IMR-90 (cell line): ENCODE results near the gene ST7. TPM values are rescaled to one million over a fixed set of nuclear protein-coding genes. Genes with fewer than 3 reads are reported as not detected.

ENCODE experiments used
- ATAC-seq: fragments of 200-7000 bp; cut with Tn5 transposase; 2 replicates; pipeline ENCODE4 v1.9.1; 2020; ENCODE audit warnings: low read depth, mild to moderate bottlenecking, moderate library complexity
- BruUV-seq: library from RNA; stranded (reverse); fragments of 400-500 nt; replicated peaks from 2 replicates; lab custom pipeline; 2021; lab: Mats Ljungman, UMichigan
- CTCF ChIA-PET: fragments of 300-600 bp; formaldehyde crosslinking; extraction: SDS; loops from one replicate; lab custom pipeline; 2021; ENCODE audit warnings: antibody characterized with exemption; lab: Yijun Ruan, JAX
- POLR2A ChIA-PET: fragments of 300-600 bp; sonication (Branson Sonifier 250); formaldehyde crosslinking; loops from one replicate; lab custom pipeline; 2022; ENCODE audit warnings: antibody characterized with exemption; ENCODE audit not compliant: unreplicated experiment; lab: Charles Lee
- DNase-seq: peaks from one replicate; pipeline ENCODE4 v3.0.0; 2013
- H2AFZ ChIP-seq: replicated peaks from 2 replicates; pipeline ENCODE3; 2013; ENCODE audit warnings: low read length, mild to moderate bottlenecking; ENCODE audit not compliant: poor library complexity
- H2AK5ac ChIP-seq: 2 replicates; pipeline ENCODE4 v1.6.1; 2013; ENCODE audit warnings: low read depth, low read length, inconsistent platforms
- H2AK9ac ChIP-seq: replicated peaks from 2 replicates; pipeline ENCODE3; 2013; ENCODE audit warnings: mild to moderate bottlenecking, low read depth, low read length, moderate library complexity; ENCODE audit not compliant: poor library complexity
- H2BK120ac ChIP-seq: 2 replicates; pipeline ENCODE4 v1.6.1; 2013; ENCODE audit warnings: low read depth, low read length, inconsistent platforms
- H2BK15ac ChIP-seq: 3 replicates; pipeline ENCODE4 v1.6.1; 2013; ENCODE audit warnings: low read depth, low read length, inconsistent platforms
- H2BK20ac ChIP-seq: 2 replicates; pipeline ENCODE4 v1.6.1; 2013; ENCODE audit warnings: low read depth, mild to moderate bottlenecking, inconsistent platforms, low read length, moderate library complexity
- H2BK5ac ChIP-seq: 2 replicates; pipeline ENCODE4 v1.6.1; 2013; ENCODE audit warnings: mild to moderate bottlenecking, low read depth, low read length, inconsistent platforms; ENCODE audit not compliant: poor library complexity, severe bottlenecking
- H3K14ac ChIP-seq: replicated peaks from 2 replicates; pipeline ENCODE4 v1.6.1; 2013; ENCODE audit warnings: low read depth, low read length, inconsistent platforms
- H3K18ac ChIP-seq: 2 replicates; pipeline ENCODE4 v1.6.1; 2013; ENCODE audit warnings: low read depth, low read length, control low read depth
- H3K23ac ChIP-seq: 2 replicates; pipeline ENCODE4 v1.6.1; 2013; ENCODE audit warnings: low read depth, low read length, inconsistent platforms
- H3K27ac ChIP-seq: 2 replicates; pipeline ENCODE4 v1.5.1; 2013; ENCODE audit warnings: mild to moderate bottlenecking, control low read depth, low read length; ENCODE audit not compliant: insufficient read depth
- H3K27me3 ChIP-seq: 2 replicates; pipeline ENCODE4 v1.6.1; 2013; ENCODE audit warnings: low read length; ENCODE audit not compliant: control insufficient read depth, insufficient read depth
- H3K36me3 ChIP-seq: 2 replicates; pipeline ENCODE4 v1.6.1; 2013; ENCODE audit warnings: low read length, mixed read lengths; ENCODE audit not compliant: control insufficient read depth, insufficient read depth
- H3K4ac ChIP-seq: 2 replicates; pipeline ENCODE4 v1.6.1; 2013; ENCODE audit warnings: low read depth, low read length, inconsistent platforms
- H3K4me1 ChIP-seq: 2 replicates; pipeline ENCODE4 v1.6.1; 2013; ENCODE audit warnings: low read length, mixed read lengths; ENCODE audit not compliant: control insufficient read depth, insufficient read depth
- H3K4me2 ChIP-seq: 2 replicates; pipeline ENCODE4 v1.6.1; 2013; ENCODE audit warnings: low read depth, mild to moderate bottlenecking, control low read depth, low read length, moderate library complexity
- H3K4me3 ChIP-seq: 2 replicates; pipeline ENCODE4 v1.5.1; 2013; ENCODE audit warnings: low read depth, mild to moderate bottlenecking, control low read depth, low read length, moderate library complexity; ENCODE audit not compliant: insufficient read depth
- H3K56ac ChIP-seq: 2 replicates; pipeline ENCODE4 v1.6.1; 2013; ENCODE audit warnings: low read length, inconsistent platforms; ENCODE audit not compliant: insufficient read depth; ENCODE audit errors: extremely low read depth
- H3K79me1 ChIP-seq, 2 experiments: 2 replicates each; pipeline ENCODE4 v1.6.1; 2013; ENCODE audit warnings: low read length in 2 of 2, inconsistent platforms in 1 of 2, low read depth in 1 of 2
- H3K9ac ChIP-seq: 2 replicates; pipeline ENCODE4 v1.6.1; 2013; ENCODE audit warnings: low read depth, low read length, control low read depth
- H3K9me1 ChIP-seq: 2 replicates; pipeline ENCODE4 v1.6.1; 2013; ENCODE audit warnings: low read length, inconsistent platforms; ENCODE audit not compliant: insufficient read depth
- H3K9me3 ChIP-seq: 2 replicates; pipeline ENCODE4 v1.6.1; 2013; ENCODE audit warnings: low read length; ENCODE audit not compliant: control insufficient read depth, insufficient read depth
- H4K20me1 ChIP-seq: 2 replicates; pipeline ENCODE4 v1.6.1; 2013; ENCODE audit warnings: low read length, inconsistent platforms; ENCODE audit not compliant: insufficient read depth
- H4K5ac ChIP-seq: 2 replicates; pipeline ENCODE4 v1.6.1; 2013; ENCODE audit warnings: mild to moderate bottlenecking, low read depth, low read length, control low read depth
- H4K8ac ChIP-seq, 2 experiments: 2 replicates each; pipeline ENCODE4 v1.6.1; 2013; ENCODE audit warnings: low read depth in 2 of 2, low read length in 2 of 2, control low read depth in 1 of 2, inconsistent platforms in 1 of 2
- H4K91ac ChIP-seq: 2 replicates; pipeline ENCODE4 v1.6.1; 2013; ENCODE audit warnings: low read depth, low read length, inconsistent platforms; ENCODE audit not compliant: insufficient read depth
- MAZ ChIP-seq: IDR thresholded peaks from 2 replicates; pipeline ENCODE4 v1.6.1; 2012; ENCODE audit warnings: low read depth, mild to moderate bottlenecking, low read length, improper control_type of control experiment, moderate library complexity, borderline replicate concordance
- POLR2A ChIP-seq: IDR thresholded peaks from 2 replicates; pipeline ENCODE4 v1.6.1; 2012; ENCODE audit warnings: mild to moderate bottlenecking, low read depth, low read length
- WGBS, 2 experiments: methylation state at CpG; one replicate each; pipeline versions ENCODE4 v1.1.5 to v1.1.7; 2013; ENCODE audit warnings: missing lambda C conversion rate in 2 of 2; ENCODE audit not compliant: insufficient read length in 1 of 2; ENCODE audit errors: extremely low coverage in 2 of 2; 5-methylcytosine and 5-hydroxymethylcytosine counted together
- dilution Hi-C: fragments of 300-500 bp; cut with HindIII; formaldehyde crosslinking; loops from one replicate; pipeline ENCODE4 v1.14.3; 2018; ENCODE audit warnings: low sequenced_read_pairs; ENCODE audit not compliant: unreplicated experiment
- in situ Hi-C: fragments of 300-500 bp; cut with MboI; formaldehyde crosslinking; loops from 3 replicates; pipeline ENCODE4 v1.14.3; 2019; ENCODE audit warnings: low sequenced_read_pairs, inconsistent platforms, mixed read lengths
- intact Hi-C: fragments of 100-400 bp; cut with micrococcal nuclease; formaldehyde crosslinking; loops from 2 replicates; pipeline ENCODE4 v1.10.0; 2022
- polyA plus RNA-seq, 3 experiments: library from polyadenylated mRNA; depleted of rRNA; stranded (reverse); fragments of >200 nt; gene quantifications; 2 replicates each; pipeline ENCODE4 v1.2.3, GENCODE V29; 2012; ENCODE audit warnings: low replicate concordance in 1 of 3
- total RNA-seq: library from RNA; depleted of rRNA; stranded (reverse); fragments of >200 nt; gene quantifications from 2 replicates; pipeline ENCODE4 v1.2.3, GENCODE V29; 2012

Gene ST7
- total and polyA plus RNA-seq, 2 of the 4 experiments (the other 2 are of a cell fraction): 18.6 to 26.0 TPM

- POLR2A ChIA-PET: interaction anchor here (0.6 to 0.7 kb wide), 2 partner anchors 10 to 609 kb away, joined by 4 to 26 read pairs; no protein-coding TSS in a partner anchor
- no TSS peak for BruUV-seq
Measured at GRCh38 chr7:117008118-117008885, 55.0 kb downstream of the ST7 start.

More at GRCh38 chr7:117008118-117008885, 55.0 kb downstream of the ST7 start:
- Histone ChIP-seq H3K18ac (no peak overlapping the region), H3K9me3 (no peaks in the 10 kb centered on the region), H3K4me2 (no peak overlapping the region), H3K79me1 (peaks cover 27 to 49% of the 10 kb centered on the region in 2 experiments), H4K5ac (no peak overlapping the region), H3K14ac (no peak overlapping the region), H3K4me3 (no peak overlapping the region), H4K20me1 (no peaks in the 10 kb centered on the region), H3K27ac (no peak overlapping the region), H4K91ac (no peak overlapping the region), H3K9me1 (peaks cover 6% of the 10 kb centered on the region; the same call in 1 of the 2 replicates), H2AK5ac (no peak overlapping the region), H2BK5ac (no peak overlapping the region), H3K27me3 (no peaks in the 10 kb centered on the region), H2AK9ac (no peak overlapping the region), H3K23ac (no peak overlapping the region), H2AFZ (no peak overlapping the region), H3K9ac (no peak overlapping the region), H3K4me1 (peaks cover 4% of the 10 kb centered on the region; the same call in 1 of the 2 replicates), H2BK15ac (no peak overlapping the region), H3K56ac (no peak overlapping the region), H2BK20ac (no peak overlapping the region), H3K4ac (no peak overlapping the region), H2BK120ac (no peak overlapping the region), H4K8ac (no peak overlapping the region), H3K36me3 (no peaks in the 10 kb centered on the region)
- in situ Hi-C loops (no loop called here), dilution Hi-C loops (no loop called here), intact Hi-C loops (no loop called here)
- WGBS, 2 experiments: no CpG with 5 or more reads among the region's 3 CpGs
- DNase-seq: no peak
- TF ChIP-seq POLR2A (no peak), MAZ (no peak)
- no peak for ATAC-seq
- CTCF ChIA-PET: interaction anchor here (0.6 kb wide), 1 partner anchor 113 kb away, joined by 8 read pairs; no protein-coding TSS in a partner anchor
